Colon (tissue), 2 donors: ENCODE results near the gene LHFPL5.

Experiments used
- FAIRE-seq: peaks from 2 replicates; lab custom pipeline; 2012; peaks lifted over from hg19 to GRCh38; lab: Jason Lieb, UNC
- donor health status: control.
- donor health status: control.

Gene LHFPL5

GRCh38 chr6:35794536-35795452 lies 10.4 kb upstream of the LHFPL5 start:
- FAIRE-seq, result no peak

GRCh38 chr6:35795453-35796071 lies 9.6 kb upstream of the LHFPL5 start:
- FAIRE-seq, result no peak

- FAIRE-seq, result no peak
Observed at GRCh38 chr6:35796236-35796635, 8.9 kb upstream of the LHFPL5 start.

GRCh38 chr6:35797837-35798526 lies 7.2 kb upstream of the LHFPL5 start:
- FAIRE-seq, result no peak

GRCh38 chr6:35798706-35799105 lies 6.4 kb upstream of the LHFPL5 start:
- no peak for FAIRE-seq

- no peak for FAIRE-seq
Observed at GRCh38 chr6:35801148-35801547, 4.0 kb upstream of the LHFPL5 start.

- FAIRE-seq, result no peak
Observed at GRCh38 chr6:35808688-35809087, 3.5 kb downstream of the LHFPL5 start.

- FAIRE-seq, result no peak
Observed at GRCh38 chr6:35809809-35810208, 4.7 kb downstream of the LHFPL5 start.

GRCh38 chr6:35810971-35811698 lies 6.0 kb downstream of the LHFPL5 start:
- no peak for FAIRE-seq

- no peak for FAIRE-seq
Observed at GRCh38 chr6:35811699-35811995, 6.5 kb downstream of the LHFPL5 start.

- FAIRE-seq, result no peak
Observed at GRCh38 chr6:35817515-35817914, 12.4 kb downstream of the LHFPL5 start.

GRCh38 chr6:35823601-35824000 lies 18.4 kb downstream of the LHFPL5 start:
- no peak for FAIRE-seq

- no peak for FAIRE-seq
Observed at GRCh38 chr6:35824552-35825192, 19.5 kb downstream of the LHFPL5 start.

- FAIRE-seq, result no peak
Observed at GRCh38 chr6:35829306-35829705, 24.2 kb downstream of the LHFPL5 start.

- FAIRE-seq, result no peak
Observed at GRCh38 chr6:35831257-35832007, 26.3 kb downstream of the LHFPL5 start.

- FAIRE-seq, result no peak
Observed at GRCh38 chr6:35833536-35833935, 28.4 kb downstream of the LHFPL5 start.

- no peak for FAIRE-seq
Observed at GRCh38 chr6:35839019-35839418, 33.9 kb downstream of the LHFPL5 start.

GRCh38 chr6:35842381-35842780 lies 37.2 kb downstream of the LHFPL5 start:
- no peak for FAIRE-seq

GRCh38 chr6:35844290-35844689 lies 39.1 kb downstream of the LHFPL5 start:
- no peak for FAIRE-seq

- FAIRE-seq, result no peak
Observed at GRCh38 chr6:35850208-35850607, 45.1 kb downstream of the LHFPL5 start.

GRCh38 chr6:35852994-35853393 lies 47.8 kb downstream of the LHFPL5 start:
- no peak for FAIRE-seq
